HG03196 (cell line): Measurements from ENCODE around the gene SLIT1.

Experiments used
- ATAC-seq: cut with Tn5 transposase; IDR thresholded peaks from one replicate; pipeline ENCODE4 v1.9.1; 2021; ENCODE audit not compliant: unreplicated experiment

Gene SLIT1

DNA sequence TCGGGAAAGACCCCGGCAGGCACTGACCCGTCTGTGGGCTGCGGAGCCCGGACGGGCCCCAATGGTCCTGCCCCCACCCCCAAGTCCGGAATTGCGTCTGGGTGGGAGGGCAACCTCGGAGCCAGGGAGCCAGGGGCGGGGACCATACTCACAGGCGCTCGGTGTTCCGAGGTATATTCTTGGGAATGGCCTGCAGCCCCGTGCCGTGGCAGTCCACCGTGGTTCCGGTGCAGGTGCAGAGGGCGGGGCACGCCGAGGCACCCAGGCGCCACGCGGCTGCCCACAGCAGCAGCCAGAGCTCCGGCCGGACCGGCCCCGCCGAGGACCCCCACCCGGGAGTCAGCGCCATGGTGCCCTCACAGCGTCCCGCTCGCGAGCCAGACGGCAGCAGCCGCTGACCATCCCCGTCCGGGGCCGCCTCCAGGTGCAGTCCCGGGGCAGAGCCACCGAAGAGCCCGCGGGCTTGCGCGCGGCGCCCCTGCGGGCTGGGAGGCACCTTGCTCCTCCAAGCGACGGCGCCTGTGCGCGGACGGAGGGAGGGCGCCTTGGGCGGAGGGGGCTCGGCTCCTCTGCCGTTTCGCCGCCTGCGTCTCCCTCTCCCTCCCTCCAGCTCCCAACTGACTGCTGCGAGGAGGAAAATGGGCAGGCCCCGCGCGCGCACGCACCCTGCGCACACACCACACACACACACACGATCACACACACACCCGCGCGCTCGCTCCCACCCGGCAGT lies at the start of gene SLIT1:
Gene SLIT1 (minus strand): TSS at position 634 of the 733 bp plus-strand sequence. CDS start 285 bp downstream, at position 349.
- ATAC-seq: no peak

DNA sequence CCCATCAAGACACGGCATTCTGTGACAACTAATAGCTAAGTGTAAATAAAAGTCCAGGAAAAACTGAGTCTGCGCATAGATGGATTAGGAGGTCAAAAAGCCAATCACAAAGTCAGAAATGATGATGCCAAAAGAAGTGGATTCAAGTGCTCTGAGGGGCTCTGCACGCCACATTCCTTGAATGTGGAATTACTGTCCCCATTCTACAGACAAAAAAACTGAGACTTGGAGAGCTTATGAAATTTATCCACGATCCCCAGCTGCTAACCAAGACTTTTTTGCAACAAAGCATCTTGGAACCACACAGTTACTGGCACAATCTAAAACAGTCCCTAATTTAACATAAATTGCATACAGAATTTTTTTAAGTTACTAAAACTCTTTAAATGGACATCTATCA lies 49.6 kb upstream of the SLIT1 start:
- ATAC-seq: no peak

DNA sequence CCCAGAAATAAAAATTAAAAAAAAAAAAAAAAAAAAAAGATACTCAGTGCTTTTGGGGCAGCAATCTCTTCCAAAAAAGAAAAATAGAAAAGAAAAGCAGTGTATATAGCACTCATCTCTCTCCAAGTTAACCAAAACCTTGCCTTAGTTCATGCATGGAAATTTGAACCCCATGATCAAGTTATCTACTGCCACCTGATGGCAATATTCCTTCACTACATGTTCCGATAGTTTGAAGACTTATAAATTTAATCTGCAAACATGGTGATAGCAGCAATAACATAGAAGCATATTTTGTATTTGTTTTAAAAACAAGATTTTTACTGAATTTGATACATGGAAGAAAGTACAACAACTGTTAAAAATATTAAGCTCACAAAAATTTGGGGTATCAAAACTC lies 48.6 kb upstream of the SLIT1 start:
- ATAC-seq: no peak

DNA sequence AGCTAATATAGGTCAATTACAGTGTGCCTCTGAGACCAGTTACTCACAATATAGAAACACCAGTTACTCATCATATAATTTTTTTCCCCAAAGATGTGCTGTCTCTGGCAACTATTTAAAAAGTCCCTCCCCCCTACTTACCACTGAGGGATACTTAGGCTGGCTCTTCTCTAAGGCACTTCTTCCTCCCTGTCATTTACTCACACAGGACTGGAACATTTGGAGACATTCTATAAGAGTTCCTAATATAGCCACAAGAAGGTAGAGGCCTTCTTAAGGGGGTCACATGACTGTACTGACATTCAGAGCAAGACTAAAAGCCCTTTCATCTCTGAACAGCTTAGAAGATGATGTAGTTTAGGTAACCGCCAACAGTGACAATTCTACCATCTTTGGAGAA lies 44.4 kb upstream of the SLIT1 start:
- ATAC-seq: no peak

DNA sequence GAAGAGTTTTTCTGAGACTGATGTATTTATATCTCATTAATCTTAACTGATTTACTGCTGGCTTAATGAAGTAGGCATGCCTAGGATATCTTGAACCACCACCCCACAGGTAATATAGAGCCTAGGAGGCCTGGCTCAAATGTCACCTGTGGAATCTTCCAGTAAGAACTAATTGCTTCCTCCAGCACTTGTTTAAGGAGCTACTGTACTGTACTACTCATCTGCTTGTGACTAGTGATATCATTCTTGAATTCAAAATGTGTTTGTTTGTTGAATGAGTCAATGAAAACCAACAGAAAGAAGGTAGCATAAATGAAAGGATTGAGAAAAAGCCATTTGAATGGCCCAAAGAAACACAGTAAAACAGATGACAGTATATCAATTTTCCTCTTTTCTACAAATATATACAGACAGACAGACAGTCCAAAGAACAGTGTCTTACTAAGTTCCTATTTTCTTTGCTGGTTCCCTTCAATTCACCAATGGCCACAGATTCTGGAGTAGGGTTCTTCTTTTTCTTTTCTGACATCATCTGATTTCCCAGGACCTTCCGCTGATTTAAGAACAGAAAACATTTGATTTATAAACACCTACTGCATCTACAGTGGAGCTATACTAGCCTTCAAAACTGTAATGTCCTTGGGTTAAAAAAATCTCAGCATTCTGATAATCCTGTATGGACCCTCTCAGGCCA lies 43.7 kb upstream of the SLIT1 start:
- no peak for ATAC-seq

DNA sequence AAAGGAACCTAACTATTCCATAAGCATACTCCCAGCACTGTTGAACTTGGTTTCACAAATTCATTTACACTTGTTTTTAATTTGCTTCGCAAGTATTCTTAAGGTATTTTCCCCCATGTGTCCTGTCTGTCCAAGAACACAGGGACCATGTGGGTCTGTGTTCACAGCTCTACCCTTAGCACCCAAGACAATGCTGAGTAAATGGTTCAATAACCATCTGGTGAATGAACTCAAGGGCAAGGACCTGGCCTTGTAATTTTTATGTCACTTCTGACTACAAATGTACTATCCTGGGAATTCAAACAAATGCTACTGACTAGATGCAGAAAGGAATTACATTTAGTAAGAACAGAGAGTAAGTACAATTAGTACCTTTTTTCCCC lies 43.0 kb upstream of the SLIT1 start:
- ATAC-seq: no peak

DNA sequence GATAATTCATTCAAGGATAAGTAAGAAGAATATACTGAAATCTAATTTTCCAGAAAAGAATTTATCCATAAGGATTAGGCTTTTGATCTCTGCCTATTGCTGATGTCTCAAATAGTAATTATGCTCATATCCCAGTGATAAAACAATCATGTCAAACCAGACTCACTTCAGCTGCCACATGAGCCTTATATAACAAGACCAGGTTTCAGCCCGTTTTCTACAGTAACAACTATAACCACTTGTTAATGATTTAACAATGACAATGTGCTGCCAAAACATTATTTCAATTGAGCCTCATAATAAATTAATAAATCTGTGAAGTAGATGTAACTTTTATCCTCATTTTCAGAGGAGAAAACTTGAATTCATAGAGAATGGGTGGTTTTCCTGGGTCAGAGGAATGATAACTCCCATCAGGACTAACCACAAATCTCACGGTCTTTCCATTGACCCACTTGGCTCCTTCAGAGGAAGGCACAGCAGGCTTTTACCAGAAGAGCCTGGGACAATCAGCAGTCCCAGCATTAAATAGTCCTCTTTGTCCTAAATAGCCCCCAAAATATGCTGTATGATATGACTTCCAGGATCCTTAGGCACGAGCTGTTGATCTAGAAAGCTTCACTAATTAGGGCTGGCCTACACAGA lies 42.5 kb upstream of the SLIT1 start:
- ATAC-seq: no peak

DNA sequence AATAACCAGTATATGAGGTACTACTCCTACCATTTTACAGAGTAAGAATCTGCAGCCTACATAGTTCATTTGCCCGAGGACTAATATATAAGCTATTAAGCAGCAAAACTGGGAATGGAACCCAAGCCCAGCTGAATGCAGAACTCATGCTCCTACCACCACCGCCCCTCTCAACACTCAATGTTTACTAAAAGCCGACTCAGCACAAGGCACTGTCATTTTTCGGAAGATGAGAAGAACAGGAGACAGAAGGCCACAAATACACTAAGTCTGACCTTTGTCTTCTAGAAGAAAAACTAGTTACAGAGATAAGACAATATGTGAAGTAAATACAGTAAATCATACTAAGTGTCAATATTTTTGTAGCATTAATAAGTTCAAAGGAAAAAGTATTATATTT lies 40.6 kb upstream of the SLIT1 start:
- ATAC-seq: no peak

DNA sequence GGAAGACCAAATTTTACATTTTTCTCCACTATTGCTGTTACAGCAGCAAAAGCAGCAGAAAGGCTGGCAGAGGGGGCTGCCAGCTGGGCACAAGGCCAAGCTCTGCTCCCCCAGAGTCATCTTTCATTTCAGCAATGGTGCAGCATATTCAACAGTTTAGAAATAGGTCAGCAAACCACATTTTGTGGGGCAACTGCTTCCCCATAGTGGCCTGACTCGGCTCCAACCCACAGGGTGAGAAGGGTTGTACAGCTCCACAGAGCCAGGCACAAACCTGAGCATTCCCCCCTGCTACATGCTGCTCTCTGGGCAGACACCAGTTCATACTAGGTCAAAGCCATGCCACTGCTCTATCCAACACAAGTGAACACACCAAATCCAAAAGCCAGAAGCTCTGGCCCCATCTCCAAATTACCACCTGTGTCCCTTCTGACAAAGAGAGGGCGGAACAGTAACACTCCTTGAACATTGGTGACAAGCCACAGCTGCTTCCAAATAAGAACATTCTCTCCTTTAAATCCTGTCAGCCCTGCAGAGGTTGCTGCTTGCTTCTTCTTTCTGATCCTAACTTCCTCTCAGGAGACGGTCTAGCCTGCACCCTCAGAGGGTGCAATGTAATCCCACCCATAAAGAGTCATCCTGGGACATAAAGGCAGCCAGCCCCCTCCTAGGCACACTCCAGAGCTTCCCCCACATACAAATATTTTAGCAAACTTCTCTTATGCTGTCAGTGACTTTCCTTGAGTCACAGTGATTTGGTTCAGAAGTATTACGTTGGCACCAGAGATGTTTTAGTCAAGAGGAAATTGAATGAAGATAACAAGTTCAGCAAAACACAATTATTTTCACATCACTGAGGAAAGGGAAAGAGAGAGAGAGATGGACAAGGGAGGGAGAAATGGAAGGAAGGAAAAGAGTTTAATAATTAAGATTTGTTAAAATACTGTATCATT lies 39.0 kb upstream of the SLIT1 start:
- ATAC-seq: no peak

DNA sequence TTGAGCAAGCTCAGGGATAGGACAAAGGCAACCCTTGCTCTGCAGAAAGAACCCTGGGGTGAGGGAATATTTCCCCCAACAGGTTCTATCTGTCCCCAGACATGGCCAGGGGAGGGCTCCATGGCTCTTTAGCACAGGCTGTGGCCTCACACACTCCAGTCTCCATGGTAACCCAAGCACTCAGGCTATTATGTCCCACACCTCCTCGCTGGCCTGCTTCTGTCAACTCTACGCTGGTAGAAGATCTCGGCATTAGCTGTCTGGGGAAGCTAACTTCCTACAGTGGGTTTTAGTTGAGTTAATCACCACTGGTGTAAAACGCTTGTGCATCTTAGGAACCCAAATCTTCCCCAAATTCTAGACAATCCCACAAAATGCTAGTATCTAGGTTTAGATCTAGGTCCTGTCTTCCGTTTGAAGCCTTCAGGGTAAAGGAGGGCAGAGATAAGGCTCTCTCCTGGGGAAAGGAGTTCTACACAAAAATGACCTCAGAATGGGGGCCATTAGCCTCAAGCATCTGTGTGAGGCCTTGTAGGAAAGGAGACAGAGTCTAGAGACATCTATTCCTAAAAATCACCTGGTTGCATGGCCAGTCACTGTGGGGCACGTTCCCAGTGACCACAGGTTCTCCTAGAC lies 36.7 kb upstream of the SLIT1 start:
- no peak for ATAC-seq

DNA sequence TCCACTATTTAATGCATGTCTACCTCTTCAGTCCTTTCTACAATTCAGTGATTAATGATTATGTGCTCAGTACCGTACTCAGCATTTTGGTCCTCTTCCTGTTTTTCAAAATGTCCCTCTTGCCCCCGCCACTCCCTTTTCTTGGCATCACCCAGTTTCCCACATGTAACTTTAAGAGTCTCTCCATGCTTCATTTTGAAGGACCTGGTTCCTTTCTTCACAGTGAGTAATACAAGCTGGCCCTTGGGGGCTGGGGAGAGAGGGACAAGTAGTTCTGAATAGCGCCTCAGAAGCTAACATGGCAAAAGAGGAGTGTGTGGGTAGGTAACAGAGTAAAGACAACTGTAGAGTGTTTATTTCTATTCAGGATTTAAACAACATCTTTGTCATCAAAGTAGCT lies 34.6 kb upstream of the SLIT1 start:
- no peak for ATAC-seq

DNA sequence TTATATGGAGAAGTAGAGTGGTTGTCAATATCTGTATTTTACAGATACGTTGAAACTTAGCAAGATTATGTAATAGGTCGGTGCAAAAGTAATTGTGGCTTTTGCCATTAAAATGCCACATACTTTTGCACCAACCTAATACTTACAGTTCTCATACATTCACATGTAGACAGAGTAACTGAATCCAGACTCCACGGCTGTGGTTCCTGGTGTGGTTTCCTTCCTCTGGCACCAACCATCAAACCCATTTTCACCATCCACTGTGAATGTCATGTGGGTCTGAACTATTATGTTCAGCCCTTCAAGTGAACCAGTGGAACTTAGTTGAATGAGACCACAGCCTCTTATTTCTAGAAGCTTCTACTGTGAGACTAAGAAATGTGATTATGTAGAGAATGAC lies 31.5 kb upstream of the SLIT1 start:
- no peak for ATAC-seq

DNA sequence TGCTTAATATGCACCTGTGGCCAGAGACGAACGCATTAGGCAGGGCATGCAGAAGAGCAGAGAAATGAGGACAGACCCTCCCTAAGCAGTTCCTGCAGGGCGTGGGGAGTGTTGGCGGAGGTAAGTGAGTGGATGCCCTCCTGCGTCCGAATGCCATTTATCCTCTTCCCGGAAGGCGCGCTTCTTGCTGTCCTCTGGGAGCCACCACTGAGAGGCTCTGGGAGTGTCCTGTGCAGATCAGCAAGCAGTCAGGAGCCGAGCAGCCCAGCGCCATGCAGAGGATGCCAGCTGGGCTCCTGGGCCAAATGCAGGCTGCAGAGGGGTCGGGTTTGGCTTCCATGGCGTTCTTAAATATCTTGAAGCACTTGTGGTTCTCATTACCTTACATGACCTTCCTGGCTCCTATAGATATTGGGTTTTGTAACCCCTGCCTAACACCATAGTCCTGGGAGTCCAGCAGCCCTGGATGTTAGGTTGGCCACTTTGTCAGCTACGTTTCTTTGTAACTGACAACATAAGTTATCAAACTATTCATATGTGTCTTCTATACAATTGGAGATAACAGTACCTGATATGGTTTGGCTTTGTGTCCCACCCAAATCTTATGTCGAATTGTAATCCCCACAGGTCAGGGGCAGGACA lies 30.0 kb upstream of the SLIT1 start:
- no peak for ATAC-seq

DNA sequence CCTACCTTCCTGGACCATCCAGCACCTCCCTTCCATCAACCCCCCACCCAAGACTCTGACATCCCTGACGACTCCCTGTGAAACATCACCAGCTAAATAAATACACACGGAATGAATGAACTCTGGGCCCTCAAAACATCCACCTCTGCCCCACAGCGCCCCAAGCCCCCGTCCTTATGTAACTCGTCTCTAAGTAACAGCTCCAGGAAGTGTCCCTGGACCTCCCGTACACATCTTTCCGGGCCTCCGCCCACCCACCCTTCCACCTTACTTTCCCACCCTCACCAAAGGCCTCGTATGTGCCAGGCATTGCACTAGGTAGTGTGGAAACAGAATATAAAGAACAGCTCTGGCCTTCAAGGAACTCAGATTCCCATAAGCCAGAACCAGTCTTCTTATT lies 27.7 kb upstream of the SLIT1 start:
- ATAC-seq: no peak

DNA sequence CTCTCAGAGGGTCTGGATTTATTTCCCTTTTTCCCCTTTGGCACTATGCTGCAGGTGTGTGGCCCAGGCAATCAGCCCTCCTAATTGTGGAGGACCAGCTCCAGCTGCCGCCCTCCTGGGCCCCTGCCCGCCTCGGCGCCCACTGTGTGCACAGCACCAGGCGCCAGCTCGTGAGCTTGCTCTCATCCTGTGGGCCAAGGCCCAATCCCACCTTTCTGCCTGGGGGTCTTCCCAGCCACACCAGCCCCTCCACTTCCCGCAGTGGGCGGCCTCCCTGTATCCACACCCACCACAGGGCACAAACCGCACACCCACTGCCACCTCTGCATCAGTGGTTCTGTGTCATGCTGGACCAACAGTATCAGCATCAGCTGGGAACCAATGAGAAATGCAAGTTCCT lies 25.5 kb upstream of the SLIT1 start:
- ATAC-seq: no peak

DNA sequence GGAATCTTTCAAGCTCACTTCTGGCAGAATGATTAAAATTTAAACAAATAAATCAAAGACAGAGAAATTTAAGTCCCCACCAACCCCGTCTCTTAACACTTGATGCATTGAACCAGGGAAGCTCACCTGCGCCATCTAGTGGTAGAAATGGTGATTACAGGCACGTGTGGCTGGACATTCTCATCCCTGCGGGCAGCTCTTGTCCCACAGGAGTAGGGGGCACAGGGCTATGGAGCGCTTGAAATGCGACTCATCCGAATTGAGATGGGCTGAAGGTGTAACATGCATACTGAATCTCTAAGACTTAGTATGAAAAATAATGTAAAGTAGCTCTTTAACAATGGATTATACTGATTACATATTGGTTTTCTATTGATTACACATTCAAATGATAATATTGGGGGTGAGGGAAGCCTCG lies 24.8 kb upstream of the SLIT1 start:
- no peak for ATAC-seq

DNA sequence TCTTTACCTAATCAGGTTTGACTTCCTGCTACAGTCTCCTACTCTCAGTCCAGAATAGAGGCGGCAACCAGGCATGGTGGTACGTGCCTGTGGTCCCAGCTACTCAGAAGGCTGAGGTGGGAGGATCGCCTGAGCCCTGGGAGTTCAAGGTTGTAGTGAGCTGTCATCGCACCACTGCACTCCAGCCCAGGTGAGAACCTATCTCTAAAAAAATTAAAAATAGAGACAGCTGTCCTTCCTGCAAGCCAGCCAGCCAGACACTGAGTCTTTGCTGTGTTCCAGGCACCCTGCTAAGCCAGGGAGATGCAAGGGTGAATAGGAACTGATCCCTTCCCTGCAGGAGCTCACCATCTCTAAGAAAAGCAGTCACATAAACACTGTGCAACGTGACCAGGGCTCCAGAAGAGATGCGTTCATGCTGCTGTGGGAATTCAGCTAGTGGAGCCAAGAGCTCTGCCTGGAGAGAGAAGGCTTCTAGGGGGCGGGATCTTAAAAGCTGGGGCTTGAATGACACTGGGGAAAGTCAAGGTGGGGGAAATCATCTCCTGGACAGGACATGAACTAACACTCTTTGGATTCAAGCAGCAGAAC lies 22.1 kb upstream of the SLIT1 start:
- no peak for ATAC-seq

DNA sequence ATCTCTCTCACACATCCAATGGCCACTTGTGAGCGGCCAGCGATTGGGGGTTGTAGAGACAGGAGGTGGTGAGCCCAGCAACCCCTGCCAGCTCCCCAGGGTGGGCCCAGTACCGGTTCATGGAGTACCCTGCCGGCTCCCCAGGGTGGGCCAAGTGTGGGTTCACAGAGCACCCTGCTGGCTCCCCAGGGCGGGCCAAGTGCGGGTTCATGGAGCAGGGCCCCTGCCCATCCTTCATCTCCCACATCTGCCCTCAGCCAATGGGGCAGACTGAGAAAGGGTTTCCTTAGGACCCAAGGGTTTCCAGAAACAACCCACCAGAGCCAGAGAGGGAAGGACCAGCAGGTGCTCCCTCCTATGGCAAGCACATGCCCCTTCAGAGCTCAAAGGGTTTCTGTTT lies 21.4 kb upstream of the SLIT1 start:
- ATAC-seq: no peak

DNA sequence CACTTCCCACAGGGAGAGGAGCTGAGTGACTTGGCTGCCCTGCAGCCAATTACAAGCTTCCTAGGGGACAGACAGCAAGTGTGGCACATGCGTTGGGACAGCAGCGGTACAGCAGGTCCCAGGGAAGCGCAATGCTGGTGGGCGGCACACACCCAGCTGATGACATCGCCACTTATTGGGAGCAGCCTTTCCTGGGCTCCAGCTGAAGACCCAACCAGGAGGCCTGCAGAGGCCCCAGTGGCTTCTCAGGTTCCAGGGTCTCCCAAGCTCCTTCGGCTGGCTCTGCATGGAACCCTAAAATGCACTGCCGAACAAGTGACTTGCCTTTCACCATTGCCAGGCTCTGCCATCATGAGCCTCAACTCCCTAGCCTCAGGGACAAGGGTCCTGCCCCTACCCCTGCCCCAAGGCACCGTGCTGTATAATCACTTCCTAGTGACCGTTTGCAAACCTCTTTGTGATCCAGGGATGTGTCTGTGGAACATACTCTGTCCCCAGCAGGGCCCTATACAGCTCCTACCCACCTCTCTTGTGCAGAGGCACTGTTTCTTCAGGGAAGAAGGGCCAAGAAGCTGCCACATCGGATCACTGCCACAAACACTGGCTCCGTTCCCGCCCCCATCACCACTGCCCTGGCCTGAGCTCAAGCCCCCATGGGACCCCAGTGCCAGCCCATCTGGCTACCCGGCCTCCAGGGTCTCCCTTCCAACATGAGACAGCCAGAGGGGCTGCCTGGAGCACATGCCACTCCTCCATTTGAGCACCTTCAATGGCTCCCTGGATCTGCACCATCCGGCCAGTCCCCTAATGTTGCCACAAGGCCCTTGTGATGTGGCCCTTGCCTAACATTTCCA lies 19.3 kb upstream of the SLIT1 start:
- ATAC-seq: no peak
